ENCODE data around the gene DTNA. TPM values are rescaled to one million over a fixed set of nuclear protein-coding genes. Genes with fewer than 3 reads are reported as not detected.

DTNA gene
- total and polyA plus RNA-seq, 2 of the 8 experiments (the other 6 are each of a cell fraction or from before 2014, with no cell fraction given) = 30.2 to 32.7 TPM

GRCh38 chr18:34866310-34866709 is 156.2 kb downstream of the DTNA start (continued):
- no peak for TF ChIP-seq CHD7 (IDR thresholded peaks at IDR 0.05; ENCODE audit: insufficient replicate concordance, low read length)
- TF ChIP-seq SP1 (IDR thresholded peaks at IDR 0.05; ENCODE audit: low read depth, low read length) = no peak
- TF ChIP-seq EGR1 (IDR thresholded peaks at IDR 0.05; ENCODE audit: borderline replicate concordance, low read depth, low read length) = no peak
- no peak for TF ChIP-seq EP300 (IDR thresholded peaks at IDR 0.05; ENCODE audit: borderline replicate concordance in 1 of 2, low read depth in 2 of 2, low read length in 2 of 2)
- no peak for TF ChIP-seq CREB1 (IDR thresholded peaks at IDR 0.05)
- TF ChIP-seq, protein P1, sequence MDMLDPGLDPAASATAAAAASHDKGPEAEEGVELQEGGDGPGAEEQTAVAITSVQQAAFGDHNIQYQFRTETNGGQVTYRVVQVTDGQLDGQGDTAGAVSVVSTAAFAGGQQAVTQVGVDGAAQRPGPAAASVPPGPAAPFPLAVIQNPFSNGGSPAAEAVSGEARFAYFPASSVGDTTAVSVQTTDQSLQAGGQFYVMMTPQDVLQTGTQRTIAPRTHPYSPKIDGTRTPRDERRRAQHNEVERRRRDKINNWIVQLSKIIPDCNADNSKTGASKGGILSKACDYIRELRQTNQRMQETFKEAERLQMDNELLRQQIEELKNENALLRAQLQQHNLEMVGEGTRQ (IDR thresholded peaks at IDR 0.05; ENCODE audit: low read length) = no peak
- TF ChIP-seq GTF2F1 (IDR thresholded peaks at IDR 0.05; ENCODE audit: borderline replicate concordance, low read depth, low read length) = no peak
- no peak for TF ChIP-seq NANOG (IDR thresholded peaks at IDR 0.05; ENCODE audit: insufficient read depth, low read depth, low read length, poor library complexity, severe bottlenecking)
- no peak for TF ChIP-seq SRF (IDR thresholded peaks at IDR 0.05; ENCODE audit: low read depth, low read length)
- no peak for TF ChIP-seq SP4 (IDR thresholded peaks at IDR 0.05; ENCODE audit: low read length)
- no peak for TF ChIP-seq TBP (IDR thresholded peaks at IDR 0.05; ENCODE audit: low read depth, low read length)
- no peak for TF ChIP-seq SUZ12 (IDR thresholded peaks at IDR 0.05; ENCODE audit: low read length)
